NCI-H524 treated with DMSO at 0.1 percent for 48 hours (cell line): Measurements from ENCODE around the gene SNRNP200.
A peak's percentile ranks its signal among the peaks of the same experiment; 100 is the strongest.
"Not testable (repeated sequence)": the region's sequence is repeated elsewhere in the genome, so short reads cannot be mapped to it uniquely, and the experiment has no call there.

ENCODE experiments used
- DNase-seq: peaks from one replicate; lab custom pipeline; 2025; lab: John Stamatoyannopoulos, UW

The SNRNP200 gene

GRCh38 chr2:96274355-96275056, 30.8 kb downstream of the SNRNP200 start:
- no peak for DNase-seq

GRCh38 chr2:96273763-96274162, 31.6 kb downstream of the SNRNP200 start:
- DNase-seq, result no peak

- no peak for DNase-seq
Measured at GRCh38 chr2:96271995-96272394, 33.4 kb downstream of the SNRNP200 start.

GRCh38 chr2:96267159-96267971, 38.0 kb downstream of the SNRNP200 start:
- no peak for DNase-seq

- DNase-seq, result peak; percentile 93
Measured at GRCh38 chr2:96265840-96266679, 39.3 kb downstream of the SNRNP200 start, which contains the start of the genes CIAO1 and TMEM127. CIAO1 (plus strand) TSS chr2:96266225; CDS start chr2:96266351, 126 bp downstream. TMEM127 (minus strand) TSS chr2:96265997; CDS start chr2:96265381, 616 bp downstream.

GRCh38 chr2:96265349-96265839, 40.0 kb downstream of the SNRNP200 start:
- no peak for DNase-seq

- DNase-seq, result peak; percentile 53
Measured at GRCh38 chr2:96264656-96265348, 40.5 kb downstream of the SNRNP200 start.

GRCh38 chr2:96264086-96264485, 41.3 kb downstream of the SNRNP200 start:
- DNase-seq, result no peak

- no peak for DNase-seq
Measured at GRCh38 chr2:96262306-96262705, 43.0 kb downstream of the SNRNP200 start.

- no peak for DNase-seq
Measured at GRCh38 chr2:96261328-96262003, 43.9 kb downstream of the SNRNP200 start.

GRCh38 chr2:96260387-96261260, 44.7 kb downstream of the SNRNP200 start:
- DNase-seq, result peak; percentile 69

GRCh38 chr2:96259497-96259921, 45.8 kb downstream of the SNRNP200 start:
- DNase-seq, result peak; percentile 58

- peak; percentile 61 for DNase-seq
Measured at GRCh38 chr2:96258166-96259022, 47.0 kb downstream of the SNRNP200 start.

GRCh38 chr2:96257744-96258143, 47.6 kb downstream of the SNRNP200 start:
- not testable (repeated sequence) for DNase-seq

GRCh38 chr2:96256611-96257113, 48.7 kb downstream of the SNRNP200 start:
- DNase-seq, result no peak

- DNase-seq, result no peak
Measured at GRCh38 chr2:96254571-96254970, 50.8 kb downstream of the SNRNP200 start.

GRCh38 chr2:96253006-96253405, 52.3 kb downstream of the SNRNP200 start:
- no peak for DNase-seq

GRCh38 chr2:96252526-96252925, 52.8 kb downstream of the SNRNP200 start:
- no peak for DNase-seq
